GM12892 (cell line): Measurements from ENCODE around the gene KDM3B.

Experiments
- POLR2A ChIP-seq: IDR thresholded peaks from 2 replicates; pipeline ENCODE4 v1.6.1; 2011; ENCODE audit warnings: low read depth, low read length, control low read depth
- POLR2AphosphoS5 ChIP-seq: IDR thresholded peaks from 2 replicates; pipeline ENCODE4 v1.6.1; 2011; ENCODE audit warnings: low read depth, low read length, control low read depth

- TF ChIP-seq POLR2A (no peak), POLR2AphosphoS5 (no peak)
Measured at GRCh38 chr5:138472353-138472752, 119.9 kb downstream of the KDM3B start.
